Stimulated activated CD8-positive, alpha-beta memory T cell treated with anti-CD3 and anti-CD28 coated beads, Interleukin-7, amount 100 ng/mL, for 24 hours (primary cell): ENCODE data around the gene CNTNAP2.
"Not testable (repeated sequence)": the region's sequence is repeated elsewhere in the genome, so short reads cannot be mapped to it uniquely, and the experiment has no call there.

Experiments
- DNase-seq: peaks from one replicate; pipeline ENCODE4 v3.0.0-alpha.2; 2020; ENCODE audit warnings: low read depth

Gene CNTNAP2

DNA sequence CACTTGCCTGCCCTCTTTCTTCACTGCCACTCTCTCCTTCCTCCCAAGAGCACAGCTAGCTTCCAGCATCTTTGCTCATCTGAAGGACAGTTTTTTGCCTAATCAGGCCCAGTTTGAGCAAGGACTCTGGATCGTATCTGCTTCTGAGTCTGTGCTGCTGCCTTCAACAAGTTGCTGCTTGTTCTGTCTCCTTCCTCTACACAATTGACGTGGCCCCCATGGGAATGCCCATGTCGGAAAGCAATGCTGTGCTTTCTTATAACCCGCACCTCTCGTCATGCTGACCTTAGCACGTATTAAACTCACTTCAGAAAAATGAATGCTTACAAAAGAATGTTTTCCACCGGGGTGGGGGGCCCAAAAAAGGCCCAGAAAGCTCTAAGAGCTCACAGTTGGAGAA lies 2149.3 kb downstream of the CNTNAP2 start:
- DNase-seq: no peak

- DNase-seq: no peak
These were observed 2150.2 kb downstream of the CNTNAP2 start for GRCh38 chr7:148266795-148267194.

- no peak for DNase-seq
These were observed 2154.0 kb downstream of the CNTNAP2 start for GRCh38 chr7:148270576-148270975.

DNA sequence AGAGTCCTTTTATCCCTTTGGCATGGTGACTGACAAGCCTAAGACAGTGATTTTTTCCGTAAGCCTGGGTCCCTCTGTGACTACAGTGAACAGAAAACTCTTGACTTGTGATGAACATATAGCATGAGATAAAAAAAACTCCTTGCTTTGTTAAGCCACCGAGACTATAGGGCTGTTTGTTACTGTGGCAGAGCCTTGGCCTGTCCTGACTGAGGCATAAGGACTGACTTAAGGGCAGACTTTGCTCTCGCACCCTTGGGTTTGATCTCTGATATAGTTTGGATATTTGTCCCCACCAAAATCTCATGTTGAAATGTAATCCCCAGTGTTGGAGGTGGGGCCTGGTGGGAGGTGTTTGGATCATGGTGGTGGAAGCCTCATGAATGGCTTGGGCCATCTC lies 2157.5 kb downstream of the CNTNAP2 start:
- DNase-seq: no peak

- no peak for DNase-seq
These were observed 2158.8 kb downstream of the CNTNAP2 start for GRCh38 chr7:148275359-148275890.

GRCh38 chr7:148276314-148277041 lies 2159.9 kb downstream of the CNTNAP2 start:
- DNase-seq: no peak

- DNase-seq: no peak
These were observed 2160.6 kb downstream of the CNTNAP2 start for GRCh38 chr7:148277042-148277660.

- no peak for DNase-seq
These were observed 2169.5 kb downstream of the CNTNAP2 start for GRCh38 chr7:148286150-148286549.

DNA sequence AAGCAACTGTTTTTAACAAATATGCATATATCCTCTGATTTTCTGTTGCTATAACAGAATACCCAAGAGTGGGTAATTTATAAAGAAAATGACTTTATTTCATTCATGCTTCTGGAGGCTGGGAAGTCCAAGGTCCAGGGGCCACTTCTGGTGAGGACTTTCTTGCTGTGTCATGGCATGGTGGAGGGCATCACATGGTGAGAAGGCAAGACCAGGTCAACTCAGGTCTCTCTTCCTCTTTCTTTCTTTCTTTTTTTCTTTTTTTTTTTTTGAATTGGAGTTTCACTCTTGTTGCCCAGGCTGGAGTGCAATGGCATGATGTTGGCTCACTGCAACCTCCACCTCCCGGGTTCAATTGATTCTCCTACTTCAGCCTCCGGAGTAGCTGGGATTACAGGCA lies 2170.9 kb downstream of the CNTNAP2 start:
- DNase-seq: no peak

DNA sequence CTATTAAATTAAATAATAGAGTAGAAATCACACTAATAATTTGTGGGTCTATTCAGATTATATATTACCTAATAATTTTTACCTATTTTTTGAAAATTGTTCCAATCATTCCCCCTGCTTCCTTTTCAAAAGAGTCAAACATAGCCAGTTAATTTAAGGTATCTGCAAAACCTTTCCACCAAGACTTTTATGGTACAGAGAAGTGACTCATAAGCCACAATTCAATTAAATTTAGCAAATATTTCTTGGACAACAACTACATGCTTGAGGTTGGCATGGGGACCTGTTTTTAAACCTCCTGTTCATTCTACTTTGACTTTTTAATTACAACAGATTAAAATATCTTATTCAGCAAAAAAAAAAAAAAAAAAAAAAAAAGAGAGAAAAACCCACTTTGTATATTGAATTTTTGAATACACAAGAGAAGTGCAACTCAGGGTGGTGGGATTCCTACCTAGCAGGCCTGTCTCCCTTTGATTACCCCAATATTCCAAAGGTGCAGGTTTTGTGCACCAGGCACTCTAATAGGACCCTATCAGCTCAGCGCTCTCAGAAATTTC lies 2172.1 kb downstream of the CNTNAP2 start:
- DNase-seq: no peak

DNA sequence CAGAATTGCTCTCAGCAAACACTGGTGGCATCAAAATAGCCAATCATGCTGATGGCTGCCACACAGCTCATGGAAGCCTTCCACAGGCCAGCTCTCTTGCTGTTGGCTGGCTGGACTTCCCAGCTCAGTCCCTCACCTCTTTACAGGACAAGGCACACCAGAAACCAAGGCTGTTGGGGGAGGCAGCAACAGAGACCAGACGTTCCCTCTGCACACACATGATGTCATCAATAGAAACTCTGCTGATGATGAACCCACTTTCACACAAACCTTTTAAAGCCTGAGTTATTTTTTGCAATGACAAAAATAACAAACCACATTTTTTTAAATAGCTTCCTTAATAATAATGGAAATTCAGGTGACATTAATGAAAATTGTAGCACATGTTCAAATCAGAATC lies 2173.0 kb downstream of the CNTNAP2 start:
- no peak for DNase-seq

- no peak for DNase-seq
These were observed 2173.9 kb downstream of the CNTNAP2 start for GRCh38 chr7:148290538-148290937.

DNA sequence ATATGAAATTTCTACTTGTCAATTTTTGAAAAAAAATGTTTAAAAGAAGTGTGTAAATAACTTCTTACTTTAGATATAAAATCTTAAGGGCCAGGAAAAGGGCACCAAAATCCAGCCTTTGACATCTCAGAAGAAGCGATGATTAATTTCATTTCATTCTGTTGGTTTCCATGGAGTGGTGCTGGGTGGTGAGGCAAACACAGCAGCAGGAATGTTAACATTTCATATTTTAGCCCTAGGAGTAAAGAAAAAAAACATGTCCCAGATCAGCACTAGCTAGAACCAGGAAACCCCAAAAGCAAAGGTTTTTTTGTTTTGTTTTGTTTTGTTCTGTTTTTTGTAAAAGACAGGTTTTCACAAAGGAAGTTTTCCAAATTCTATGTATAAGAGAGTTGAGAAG lies 2175.2 kb downstream of the CNTNAP2 start:
- no peak for DNase-seq

DNA sequence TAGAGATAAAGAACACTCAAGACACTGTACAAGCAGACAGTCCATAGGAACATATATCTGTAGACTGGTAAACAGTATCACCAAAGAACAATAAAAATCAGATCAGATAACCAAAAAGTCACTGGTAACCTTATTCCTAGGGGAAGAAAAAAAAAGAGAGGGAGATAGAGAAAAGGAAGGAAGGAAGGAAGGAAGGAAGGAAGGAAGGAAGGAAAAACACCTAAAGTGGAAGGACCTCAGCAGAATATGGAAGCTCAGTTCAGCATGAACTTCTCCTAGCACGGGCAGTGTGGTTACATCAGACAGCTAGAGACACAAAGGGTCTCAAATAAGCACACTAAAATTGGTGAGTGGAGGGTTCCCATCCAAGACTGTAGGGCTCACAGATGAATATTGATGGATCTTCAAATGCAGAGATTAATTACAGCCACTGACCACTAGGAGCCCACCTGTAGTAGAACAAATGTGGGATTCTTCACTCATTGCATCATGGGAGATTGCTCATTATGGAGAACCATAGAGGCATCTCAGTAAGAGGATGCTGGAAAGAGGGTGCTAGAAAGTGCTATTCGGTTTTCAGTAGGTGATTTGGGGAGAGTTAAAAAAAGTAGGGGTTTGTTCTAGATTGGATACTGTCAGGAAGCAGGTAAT lies 2180.5 kb downstream of the CNTNAP2 start:
- DNase-seq: no peak

GRCh38 chr7:148298768-148299167 lies 2182.2 kb downstream of the CNTNAP2 start:
- not testable (repeated sequence) for DNase-seq

- DNase-seq: no peak
These were observed 2183.0 kb downstream of the CNTNAP2 start for GRCh38 chr7:148299350-148300276.

DNA sequence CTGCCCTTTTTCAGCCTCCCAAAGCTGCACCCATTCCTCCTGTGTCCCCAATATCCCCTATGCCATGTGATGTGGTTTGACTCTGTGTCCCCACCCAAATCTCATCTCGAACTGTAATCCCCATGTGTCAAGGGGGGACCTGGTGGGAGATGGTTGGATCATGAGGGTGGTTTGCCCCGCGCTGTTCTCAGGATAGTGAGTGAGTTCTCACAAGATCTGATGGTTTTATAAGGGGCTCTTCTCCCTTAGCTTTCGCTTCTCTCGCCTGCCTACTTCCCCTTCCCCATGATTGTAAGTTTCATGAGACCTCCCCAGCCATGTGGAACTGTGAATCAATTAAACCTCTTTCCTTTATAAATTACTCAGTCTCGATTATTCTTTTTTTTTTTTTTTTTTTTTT lies 2185.8 kb downstream of the CNTNAP2 start:
- DNase-seq: not testable (repeated sequence)

- no peak for DNase-seq
These were observed 2186.9 kb downstream of the CNTNAP2 start for GRCh38 chr7:148303295-148304082.

GRCh38 chr7:148304083-148304335 lies 2187.4 kb downstream of the CNTNAP2 start:
- DNase-seq: no peak

DNA sequence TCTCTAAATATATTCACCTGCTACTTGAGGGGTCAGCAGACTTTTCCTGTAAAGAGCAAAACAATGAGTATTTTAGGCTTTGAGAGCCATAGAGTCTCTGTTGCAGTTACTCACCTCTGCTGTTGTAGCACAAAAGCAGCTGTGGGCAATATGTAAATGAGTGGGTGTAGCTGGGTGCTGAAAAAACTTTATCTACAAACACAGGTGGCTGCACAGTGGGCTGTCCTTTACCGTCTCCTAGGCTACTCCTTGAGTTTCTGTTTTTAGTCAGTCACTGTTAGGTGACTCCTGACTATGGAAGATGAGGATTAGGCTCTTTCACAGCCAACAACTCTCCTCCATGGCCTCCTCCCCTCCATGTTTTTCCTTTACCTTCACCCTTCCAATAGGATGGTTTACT lies 2187.9 kb downstream of the CNTNAP2 start:
- DNase-seq: no peak

- no peak for DNase-seq
These were observed 2190.2 kb downstream of the CNTNAP2 start for GRCh38 chr7:148306759-148307158.
